Measurements from ENCODE around the gene ACSS2.

The ACSS2 gene

GRCh38 chr20:34876406-34877282 lies at the start of gene ACSS2:
ACSS2 (plus strand) TSS chr20:34876612; CDS start chr20:34876646, 34 bp downstream.
- peak in 1 of 3 donors; percentile 99 for DNase-seq

- no peak for DNase-seq
Observed at GRCh38 chr20:34829191-34829590, 47.2 kb upstream of the ACSS2 start.

- peak in 1 of 3 donors; percentile 21 for DNase-seq
Observed at GRCh38 chr20:34831936-34832335, 44.5 kb upstream of the ACSS2 start.

- DNase-seq: peak; percentile 27 to 83 (median 78)
Observed at GRCh38 chr20:34834459-34834893, 41.9 kb upstream of the ACSS2 start.

- no peak for DNase-seq
Observed at GRCh38 chr20:34842143-34842542, 34.3 kb upstream of the ACSS2 start.

- DNase-seq: no peak
Observed at GRCh38 chr20:34843421-34843820, 33.0 kb upstream of the ACSS2 start.

- no peak for DNase-seq
Observed at GRCh38 chr20:34848597-34848996, 27.8 kb upstream of the ACSS2 start.

GRCh38 chr20:34849778-34850177 lies 26.6 kb upstream of the ACSS2 start:
- DNase-seq: no peak

GRCh38 chr20:34850969-34851368 lies 25.4 kb upstream of the ACSS2 start:
- no peak for DNase-seq

GRCh38 chr20:34852298-34852697 lies 24.1 kb upstream of the ACSS2 start:
- DNase-seq: no peak

- no peak for DNase-seq
Observed at GRCh38 chr20:34859367-34859766, 17.0 kb upstream of the ACSS2 start.

- DNase-seq: no peak
Observed at GRCh38 chr20:34859826-34860545, 16.4 kb upstream of the ACSS2 start.

GRCh38 chr20:34861386-34862084 lies 14.9 kb upstream of the ACSS2 start:
- DNase-seq: no peak

- DNase-seq: no peak
Observed at GRCh38 chr20:34862724-34863123, 13.7 kb upstream of the ACSS2 start.

GRCh38 chr20:34863421-34863965 lies 12.9 kb upstream of the ACSS2 start:
- DNase-seq: no peak

GRCh38 chr20:34864216-34864615 lies 12.2 kb upstream of the ACSS2 start:
- DNase-seq: no peak

- no peak for DNase-seq
Observed at GRCh38 chr20:34871320-34871926, 5.0 kb upstream of the ACSS2 start.

- no peak for DNase-seq
Observed at GRCh38 chr20:34871966-34872621, 4.3 kb upstream of the ACSS2 start.

- DNase-seq: peak; percentile 69 to 92 (median 82)
Observed at GRCh38 chr20:34872622-34873224, 3.7 kb upstream of the ACSS2 start, which contains the start of gene GGT7. GGT7 (minus strand) TSS chr20:34872856; CDS start chr20:34872815, 41 bp downstream.

- DNase-seq: no peak
Observed at GRCh38 chr20:34873583-34874093, 2.8 kb upstream of the ACSS2 start.

GRCh38 chr20:34874094-34874654 lies 2.2 kb upstream of the ACSS2 start:
- DNase-seq: peak; percentile 88 to 91 (median 90)

Data from suppressor macrophage treated with lipopolysaccharide for 1 hour (primary cell).